IMR-90 (cell line): ENCODE data around the gene GALNT17. TPM values are rescaled to one million over a fixed set of nuclear protein-coding genes. Genes with fewer than 3 reads are reported as not detected.

Experiments used
- ATAC-seq: fragments of 200-7000 bp; cut with Tn5 transposase; 2 replicates; pipeline ENCODE4 v1.9.1; 2020; ENCODE audit warnings: low read depth, mild to moderate bottlenecking, moderate library complexity
- BruUV-seq: library from RNA; stranded (reverse); fragments of 400-500 nt; replicated peaks from 2 replicates; lab custom pipeline; 2021; lab: Mats Ljungman, UMichigan
- CTCF ChIA-PET: fragments of 300-600 bp; formaldehyde crosslinking; extraction: SDS; loops from one replicate; lab custom pipeline; 2021; ENCODE audit warnings: antibody characterized with exemption; lab: Yijun Ruan, JAX
- POLR2A ChIA-PET: fragments of 300-600 bp; sonication (Branson Sonifier 250); formaldehyde crosslinking; loops from one replicate; lab custom pipeline; 2022; ENCODE audit warnings: antibody characterized with exemption; ENCODE audit not compliant: unreplicated experiment; lab: Charles Lee
- DNase-seq: peaks from one replicate; pipeline ENCODE4 v3.0.0; 2013
- H2AFZ ChIP-seq: replicated peaks from 2 replicates; pipeline ENCODE3; 2013; ENCODE audit warnings: low read length, mild to moderate bottlenecking; ENCODE audit not compliant: poor library complexity
- H2AK5ac ChIP-seq: 2 replicates; pipeline ENCODE4 v1.6.1; 2013; ENCODE audit warnings: low read depth, low read length, inconsistent platforms
- H2AK9ac ChIP-seq: replicated peaks from 2 replicates; pipeline ENCODE3; 2013; ENCODE audit warnings: mild to moderate bottlenecking, low read depth, low read length, moderate library complexity; ENCODE audit not compliant: poor library complexity
- H2BK120ac ChIP-seq: 2 replicates; pipeline ENCODE4 v1.6.1; 2013; ENCODE audit warnings: low read depth, low read length, inconsistent platforms
- H2BK15ac ChIP-seq: 3 replicates; pipeline ENCODE4 v1.6.1; 2013; ENCODE audit warnings: low read depth, low read length, inconsistent platforms
- H2BK20ac ChIP-seq: 2 replicates; pipeline ENCODE4 v1.6.1; 2013; ENCODE audit warnings: low read depth, mild to moderate bottlenecking, inconsistent platforms, low read length, moderate library complexity
- H2BK5ac ChIP-seq: 2 replicates; pipeline ENCODE4 v1.6.1; 2013; ENCODE audit warnings: mild to moderate bottlenecking, low read depth, low read length, inconsistent platforms; ENCODE audit not compliant: poor library complexity, severe bottlenecking
- H3K14ac ChIP-seq: replicated peaks from 2 replicates; pipeline ENCODE4 v1.6.1; 2013; ENCODE audit warnings: low read depth, low read length, inconsistent platforms
- H3K18ac ChIP-seq: 2 replicates; pipeline ENCODE4 v1.6.1; 2013; ENCODE audit warnings: low read depth, low read length, control low read depth
- H3K23ac ChIP-seq: 2 replicates; pipeline ENCODE4 v1.6.1; 2013; ENCODE audit warnings: low read depth, low read length, inconsistent platforms
- H3K27ac ChIP-seq: 2 replicates; pipeline ENCODE4 v1.5.1; 2013; ENCODE audit warnings: mild to moderate bottlenecking, control low read depth, low read length; ENCODE audit not compliant: insufficient read depth
- H3K27me3 ChIP-seq: 2 replicates; pipeline ENCODE4 v1.6.1; 2013; ENCODE audit warnings: low read length; ENCODE audit not compliant: control insufficient read depth, insufficient read depth
- H3K36me3 ChIP-seq: 2 replicates; pipeline ENCODE4 v1.6.1; 2013; ENCODE audit warnings: low read length, mixed read lengths; ENCODE audit not compliant: control insufficient read depth, insufficient read depth
- H3K4ac ChIP-seq: 2 replicates; pipeline ENCODE4 v1.6.1; 2013; ENCODE audit warnings: low read depth, low read length, inconsistent platforms
- H3K4me1 ChIP-seq: 2 replicates; pipeline ENCODE4 v1.6.1; 2013; ENCODE audit warnings: low read length, mixed read lengths; ENCODE audit not compliant: control insufficient read depth, insufficient read depth
- H3K4me2 ChIP-seq: 2 replicates; pipeline ENCODE4 v1.6.1; 2013; ENCODE audit warnings: low read depth, mild to moderate bottlenecking, control low read depth, low read length, moderate library complexity
- H3K4me3 ChIP-seq: 2 replicates; pipeline ENCODE4 v1.5.1; 2013; ENCODE audit warnings: low read depth, mild to moderate bottlenecking, control low read depth, low read length, moderate library complexity; ENCODE audit not compliant: insufficient read depth
- H3K56ac ChIP-seq: 2 replicates; pipeline ENCODE4 v1.6.1; 2013; ENCODE audit warnings: low read length, inconsistent platforms; ENCODE audit not compliant: insufficient read depth; ENCODE audit errors: extremely low read depth
- H3K79me1 ChIP-seq, 2 experiments: 2 replicates each; pipeline ENCODE4 v1.6.1; 2013; ENCODE audit warnings: low read length in 2 of 2, inconsistent platforms in 1 of 2, low read depth in 1 of 2
- H3K9ac ChIP-seq: 2 replicates; pipeline ENCODE4 v1.6.1; 2013; ENCODE audit warnings: low read depth, low read length, control low read depth
- H3K9me1 ChIP-seq: 2 replicates; pipeline ENCODE4 v1.6.1; 2013; ENCODE audit warnings: low read length, inconsistent platforms; ENCODE audit not compliant: insufficient read depth
- H3K9me3 ChIP-seq: 2 replicates; pipeline ENCODE4 v1.6.1; 2013; ENCODE audit warnings: low read length; ENCODE audit not compliant: control insufficient read depth, insufficient read depth
- H4K20me1 ChIP-seq: 2 replicates; pipeline ENCODE4 v1.6.1; 2013; ENCODE audit warnings: low read length, inconsistent platforms; ENCODE audit not compliant: insufficient read depth
- H4K5ac ChIP-seq: 2 replicates; pipeline ENCODE4 v1.6.1; 2013; ENCODE audit warnings: mild to moderate bottlenecking, low read depth, low read length, control low read depth
- H4K8ac ChIP-seq, 2 experiments: 2 replicates each; pipeline ENCODE4 v1.6.1; 2013; ENCODE audit warnings: low read depth in 2 of 2, low read length in 2 of 2, control low read depth in 1 of 2, inconsistent platforms in 1 of 2
- H4K91ac ChIP-seq: 2 replicates; pipeline ENCODE4 v1.6.1; 2013; ENCODE audit warnings: low read depth, low read length, inconsistent platforms; ENCODE audit not compliant: insufficient read depth
- BHLHE40 ChIP-seq: fragments of 150-350 bp; IDR thresholded peaks from 2 replicates; pipeline ENCODE4 v1.6.1; 2016; ENCODE audit warnings: mild to moderate bottlenecking, low read depth, low read length
- CEBPB ChIP-seq: IDR thresholded peaks from 2 replicates; pipeline ENCODE4 v1.6.1; 2012; ENCODE audit warnings: low read depth, low read length, improper control_type of control experiment
- CHD1 ChIP-seq: IDR thresholded peaks from 2 replicates; pipeline ENCODE4 v1.6.1; 2012; ENCODE audit warnings: low read depth, low read length, improper control_type of control experiment
- FOS ChIP-seq: fragments of 150-350 bp; IDR thresholded peaks from 2 replicates; pipeline ENCODE4 v1.6.1; 2016; ENCODE audit warnings: low read depth, low read length
- MAFK ChIP-seq: IDR thresholded peaks from 2 replicates; pipeline ENCODE4 v1.6.1; 2012; ENCODE audit warnings: low read depth, low read length, improper control_type of control experiment
- MXI1 ChIP-seq: IDR thresholded peaks from 2 replicates; pipeline ENCODE4 v1.6.1; 2012; ENCODE audit warnings: low read depth, mild to moderate bottlenecking, low read length, moderate library complexity, borderline replicate concordance
- POLR2A ChIP-seq: IDR thresholded peaks from 2 replicates; pipeline ENCODE4 v1.6.1; 2012; ENCODE audit warnings: mild to moderate bottlenecking, low read depth, low read length
- RAD21 ChIP-seq: IDR thresholded peaks from 2 replicates; pipeline ENCODE4 v1.6.1; 2012; ENCODE audit warnings: low read length, improper control_type of control experiment
- RFX5 ChIP-seq: IDR thresholded peaks from 2 replicates; pipeline ENCODE4 v1.8.0; 2012; ENCODE audit warnings: low read depth, mild to moderate bottlenecking, low read length, moderate library complexity
- WGBS, 2 experiments: methylation state at CpG; one replicate each; pipeline versions ENCODE4 v1.1.5 to v1.1.7; 2013; ENCODE audit warnings: missing lambda C conversion rate in 2 of 2; ENCODE audit not compliant: insufficient read length in 1 of 2; ENCODE audit errors: extremely low coverage in 2 of 2; 5-methylcytosine and 5-hydroxymethylcytosine counted together
- dilution Hi-C: fragments of 300-500 bp; cut with HindIII; formaldehyde crosslinking; loops from one replicate; pipeline ENCODE4 v1.14.3; 2018; ENCODE audit warnings: low sequenced_read_pairs; ENCODE audit not compliant: unreplicated experiment
- in situ Hi-C: fragments of 300-500 bp; cut with MboI; formaldehyde crosslinking; loops from 3 replicates; pipeline ENCODE4 v1.14.3; 2019; ENCODE audit warnings: low sequenced_read_pairs, inconsistent platforms, mixed read lengths
- intact Hi-C: fragments of 100-400 bp; cut with micrococcal nuclease; formaldehyde crosslinking; loops from 2 replicates; pipeline ENCODE4 v1.10.0; 2022
- polyA plus RNA-seq, 3 experiments: library from polyadenylated mRNA; depleted of rRNA; stranded (reverse); fragments of >200 nt; gene quantifications; 2 replicates each; pipeline ENCODE4 v1.2.3, GENCODE V29; 2012; ENCODE audit warnings: low replicate concordance in 1 of 3
- total RNA-seq: library from RNA; depleted of rRNA; stranded (reverse); fragments of >200 nt; gene quantifications from 2 replicates; pipeline ENCODE4 v1.2.3, GENCODE V29; 2012
- TF ChIP-seq, protein P1 (sequence below): conservative IDR thresholded peaks from 2 replicates; pipeline ENCODE4 v1.5.1; 2012; ENCODE audit warnings: mild to moderate bottlenecking, low read depth, low read length, improper control_type of control experiment

GALNT17 gene
- total and polyA plus RNA-seq, 2 of the 4 experiments (the other 2 are of a cell fraction), result not detected

DNA sequence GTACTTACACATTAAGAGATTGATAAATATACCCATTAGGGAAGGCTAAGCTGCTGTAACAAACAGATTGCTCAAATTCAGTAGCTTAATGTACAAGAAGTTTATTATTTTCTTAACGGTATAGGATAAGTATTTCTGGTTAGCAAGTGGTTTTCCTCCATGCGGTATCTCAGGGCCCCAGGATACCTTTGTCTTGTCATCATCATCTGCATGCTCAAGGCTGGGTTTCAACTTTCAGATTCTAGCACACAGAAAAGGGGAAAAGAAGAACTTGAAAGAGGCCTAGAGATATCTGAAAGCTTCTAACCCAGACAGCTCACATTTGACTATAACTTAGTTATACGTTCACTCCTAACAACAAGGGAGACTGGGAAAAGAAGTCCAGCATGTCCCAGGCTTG is 11.8 kb upstream of the GALNT17 start:
- ChIA-PET CTCF (no interaction called here), POLR2A (no interaction called here)
- Histone ChIP-seq H3K4me1 (no peaks in the 10 kb centered on the region), H3K4me2 (no peak overlapping the region), H2AFZ (no peak overlapping the region), H2AK5ac (no peak overlapping the region), H3K14ac (no peak overlapping the region), H3K56ac (no peak overlapping the region), H3K79me1 (no peaks in the 10 kb centered on the region), H3K23ac (no peak overlapping the region), H4K8ac (no peak overlapping the region), H2BK120ac (no peak overlapping the region), H2BK5ac (no peak overlapping the region), H4K91ac (no peak overlapping the region), H3K27me3 (no peaks in the 10 kb centered on the region), H3K9ac (no peak overlapping the region), H3K27ac (no peak overlapping the region), H3K9me1 (no peaks in the 10 kb centered on the region), H4K20me1 (no peaks in the 10 kb centered on the region), H2AK9ac (no peak overlapping the region), H3K36me3 (no peaks in the 10 kb centered on the region), H3K4ac (no peak overlapping the region), H4K5ac (no peak overlapping the region), H3K18ac (no peak overlapping the region), H2BK15ac (no peak overlapping the region), H3K4me3 (no peak overlapping the region), H2BK20ac (no peak overlapping the region), H3K9me3 (peaks cover 13% of the 10 kb centered on the region)
- ATAC-seq, result no peak
- DNase-seq, result no peak
- WGBS, 2 experiments, result no CpG with 5 or more reads among the region's 3 CpGs
- intact Hi-C loops (no loop called here), in situ Hi-C loops (no loop called here), dilution Hi-C loops (no loop called here)
- TF ChIP-seq CEBPB (no peak), CHD1 (no peak), POLR2A (no peak), FOS (no peak), MAFK (no peak), MXI1 (no peak), RFX5 (no peak), RAD21 (no peak), BHLHE40 (no peak)
- TF ChIP-seq, protein P1, sequence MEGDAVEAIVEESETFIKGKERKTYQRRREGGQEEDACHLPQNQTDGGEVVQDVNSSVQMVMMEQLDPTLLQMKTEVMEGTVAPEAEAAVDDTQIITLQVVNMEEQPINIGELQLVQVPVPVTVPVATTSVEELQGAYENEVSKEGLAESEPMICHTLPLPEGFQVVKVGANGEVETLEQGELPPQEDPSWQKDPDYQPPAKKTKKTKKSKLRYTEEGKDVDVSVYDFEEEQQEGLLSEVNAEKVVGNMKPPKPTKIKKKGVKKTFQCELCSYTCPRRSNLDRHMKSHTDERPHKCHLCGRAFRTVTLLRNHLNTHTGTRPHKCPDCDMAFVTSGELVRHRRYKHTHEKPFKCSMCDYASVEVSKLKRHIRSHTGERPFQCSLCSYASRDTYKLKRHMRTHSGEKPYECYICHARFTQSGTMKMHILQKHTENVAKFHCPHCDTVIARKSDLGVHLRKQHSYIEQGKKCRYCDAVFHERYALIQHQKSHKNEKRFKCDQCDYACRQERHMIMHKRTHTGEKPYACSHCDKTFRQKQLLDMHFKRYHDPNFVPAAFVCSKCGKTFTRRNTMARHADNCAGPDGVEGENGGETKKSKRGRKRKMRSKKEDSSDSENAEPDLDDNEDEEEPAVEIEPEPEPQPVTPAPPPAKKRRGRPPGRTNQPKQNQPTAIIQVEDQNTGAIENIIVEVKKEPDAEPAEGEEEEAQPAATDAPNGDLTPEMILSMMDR, result no peak
- BruUV-seq, result no TSS peak
